Smooth muscle cell (in vitro differentiated cells): ENCODE data around the gene B2M. TPM values are rescaled to one million over a fixed set of nuclear protein-coding genes. Genes with fewer than 3 reads are reported as not detected.
"Not testable (repeated sequence)": the region's sequence is repeated elsewhere in the genome, so short reads cannot be mapped to it uniquely, and the experiment has no call there.

ENCODE experiments used
- DNase-seq: peaks from one replicate; lab custom pipeline; 2025; ENCODE audit not compliant: unreplicated experiment; lab: John Stamatoyannopoulos, UW
- H2AFZ ChIP-seq: fragments of 200-600 bp; sonication (generic); 2 replicates; pipeline ENCODE4 v1.6.0; 2016; ENCODE audit warnings: antibody characterized with exemption, low read depth, mild to moderate bottlenecking
- H3F3A ChIP-seq: fragments of 200-600 bp; sonication (generic); 2 replicates; pipeline ENCODE4 v1.6.0; 2017; ENCODE audit warnings: antibody characterized with exemption, low read depth
- H3K27ac ChIP-seq: fragments of 200-600 bp; sonication (generic); 2 replicates; pipeline ENCODE4 v1.5.1; 2016; ENCODE audit warnings: low read depth, mild to moderate bottlenecking
- H3K27me3 ChIP-seq: fragments of 200-600 bp; sonication (generic); 2 replicates; pipeline ENCODE4 v1.6.1; 2016; ENCODE audit warnings: low read depth, mild to moderate bottlenecking
- H3K36me3 ChIP-seq: fragments of 200-600 bp; sonication (generic); 2 replicates; pipeline ENCODE4 v1.5.1; 2016; ENCODE audit warnings: low read depth
- H3K4me1 ChIP-seq: fragments of 200-600 bp; sonication (generic); 2 replicates; pipeline ENCODE4 v1.5.1; 2016; ENCODE audit warnings: low read depth
- H3K4me2 ChIP-seq: fragments of 200-600 bp; sonication (generic); 2 replicates; pipeline ENCODE4 v1.6.0; 2016; ENCODE audit warnings: mild to moderate bottlenecking
- H3K4me3 ChIP-seq: fragments of 200-600 bp; sonication (generic); 2 replicates; pipeline ENCODE4 v1.5.1; 2016; ENCODE audit warnings: mild to moderate bottlenecking
- H3K79me2 ChIP-seq: fragments of 200-600 bp; sonication (generic); 2 replicates; pipeline ENCODE4 v1.6.0; 2016; ENCODE audit warnings: low read depth, mild to moderate bottlenecking
- H3K9ac ChIP-seq: fragments of 200-600 bp; sonication (generic); 2 replicates; pipeline ENCODE4 v1.6.0; 2016; ENCODE audit warnings: low read depth
- H3K9me3 ChIP-seq: fragments of 200-600 bp; sonication (generic); replicated peaks from 2 replicates; pipeline ENCODE4 v1.5.1; 2016; ENCODE audit warnings: low read depth
- H4K20me1 ChIP-seq: fragments of 200-600 bp; sonication (generic); 2 replicates; pipeline ENCODE4 v1.6.0; 2016; ENCODE audit warnings: low read depth
- WGBS: methylation state at CpG from one replicate; pipeline ENCODE4 v1.1.7; 2016; ENCODE audit warnings: low lambda C conversion rate; 5-methylcytosine and 5-hydroxymethylcytosine counted together
- polyA plus RNA-seq: library from polyadenylated mRNA; unstranded; fragments of >200 nt; fragmentation: Nextera tagmentation; extraction: Ambion mirVana; gene quantifications from 2 replicates; pipeline ENCODE4 v1.2.1, GENCODE V29; 2016
- total RNA-seq: library from RNA; depleted of rRNA; stranded (reverse); fragments of >200 nt; gene quantifications from 2 replicates; pipeline ENCODE4 v1.2.3, GENCODE V29; 2014
- TF ChIP-seq, protein P1 (sequence below): fragments of 200-600 bp; sonication (generic); IDR thresholded peaks from 2 replicates; pipeline ENCODE4 v1.5.1; 2017; ENCODE audit warnings: borderline replicate concordance, mild to moderate bottlenecking, antibody characterized with exemption; ENCODE audit not compliant: insufficient read depth, poor library complexity, severe bottlenecking

The B2M gene
- total and polyA plus RNA-seq, 2 experiments from 2014 or later, result 1,861 to 2,067 TPM

DNA sequence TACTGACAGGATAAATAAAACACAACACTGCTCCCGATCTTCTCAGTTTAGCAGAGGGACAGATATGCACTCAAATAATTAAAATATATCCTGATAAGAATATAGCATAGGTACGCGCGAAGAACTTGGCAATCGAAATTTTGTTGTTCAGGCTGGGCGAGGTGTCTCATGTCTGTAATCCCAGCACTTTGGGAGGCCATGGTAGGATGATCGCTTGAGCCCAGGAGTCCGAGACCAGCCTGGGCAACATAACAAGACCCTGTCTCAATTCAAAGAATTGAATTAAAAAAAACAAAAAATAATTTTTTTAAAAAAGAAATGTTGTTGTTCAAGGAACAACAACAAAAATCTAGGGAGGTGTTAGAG lies 7.6 kb downstream of the B2M start:
- DNase-seq, result no peak
- H3K4me1 ChIP-seq, result no peaks in the 10 kb centered on the region
- no peak overlapping the region for H3K4me2 ChIP-seq
- peaks cover 16% of the 10 kb centered on the region for H3K36me3 ChIP-seq
- H3F3A ChIP-seq, result no peaks in the 10 kb centered on the region
- 98% methylated on average over 8 of the region's 8 CpGs for WGBS
- H3K79me2 ChIP-seq, result peaks cover 11% of the 10 kb centered on the region
- H4K20me1 ChIP-seq, result peaks cover 27% of the 10 kb centered on the region
- H2AFZ ChIP-seq, result no peak overlapping the region
- H3K27ac ChIP-seq, result no peak overlapping the region
- TF ChIP-seq, protein P1, sequence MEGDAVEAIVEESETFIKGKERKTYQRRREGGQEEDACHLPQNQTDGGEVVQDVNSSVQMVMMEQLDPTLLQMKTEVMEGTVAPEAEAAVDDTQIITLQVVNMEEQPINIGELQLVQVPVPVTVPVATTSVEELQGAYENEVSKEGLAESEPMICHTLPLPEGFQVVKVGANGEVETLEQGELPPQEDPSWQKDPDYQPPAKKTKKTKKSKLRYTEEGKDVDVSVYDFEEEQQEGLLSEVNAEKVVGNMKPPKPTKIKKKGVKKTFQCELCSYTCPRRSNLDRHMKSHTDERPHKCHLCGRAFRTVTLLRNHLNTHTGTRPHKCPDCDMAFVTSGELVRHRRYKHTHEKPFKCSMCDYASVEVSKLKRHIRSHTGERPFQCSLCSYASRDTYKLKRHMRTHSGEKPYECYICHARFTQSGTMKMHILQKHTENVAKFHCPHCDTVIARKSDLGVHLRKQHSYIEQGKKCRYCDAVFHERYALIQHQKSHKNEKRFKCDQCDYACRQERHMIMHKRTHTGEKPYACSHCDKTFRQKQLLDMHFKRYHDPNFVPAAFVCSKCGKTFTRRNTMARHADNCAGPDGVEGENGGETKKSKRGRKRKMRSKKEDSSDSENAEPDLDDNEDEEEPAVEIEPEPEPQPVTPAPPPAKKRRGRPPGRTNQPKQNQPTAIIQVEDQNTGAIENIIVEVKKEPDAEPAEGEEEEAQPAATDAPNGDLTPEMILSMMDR, result no peak
- no peaks in the 10 kb centered on the region for H3K9me3 ChIP-seq
- no peaks in the 10 kb centered on the region for H3K27me3 ChIP-seq
- no peak overlapping the region for H3K9ac ChIP-seq
- H3K4me3 ChIP-seq, result no peak overlapping the region

DNA sequence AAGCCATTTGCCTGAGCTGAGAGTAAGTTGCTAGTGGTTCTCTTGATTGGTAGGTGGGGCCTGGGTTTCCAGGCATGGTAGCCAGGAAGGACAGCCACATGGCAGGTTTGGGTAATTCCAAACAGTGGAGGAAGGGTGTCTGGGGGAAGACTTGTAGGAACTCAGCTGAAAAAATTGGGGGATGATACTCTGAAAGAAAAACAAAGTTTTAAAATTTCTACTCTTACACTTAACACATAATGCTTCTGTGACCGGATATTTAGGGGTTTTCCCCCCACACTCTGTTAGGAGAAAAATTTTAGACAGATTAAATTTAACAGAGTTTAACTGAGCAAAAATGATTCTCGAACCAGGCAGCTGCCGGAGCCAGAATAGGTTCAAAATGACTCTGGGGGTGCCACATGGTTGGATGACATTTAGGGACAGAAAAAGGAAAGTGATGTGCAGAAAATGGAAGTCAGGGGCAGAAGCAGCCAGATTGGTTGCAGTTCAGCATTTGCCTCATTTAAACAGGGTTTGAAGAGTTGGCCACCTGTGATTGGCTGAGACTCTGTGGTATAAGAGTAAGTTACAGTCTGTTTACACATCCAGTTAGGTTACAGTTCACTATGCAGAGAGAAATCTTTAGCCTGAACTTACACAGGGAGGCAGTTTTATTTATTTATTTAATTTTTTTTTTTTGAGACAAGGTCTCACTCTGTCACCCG lies 8.1 kb downstream of the B2M start:
- no peak for DNase-seq
- H3K4me3 ChIP-seq, result no peak overlapping the region
- H4K20me1 ChIP-seq, result peaks cover 21% of the 10 kb centered on the region
- WGBS, result 95% methylated on average over 4 of the region's 4 CpGs
- no peaks in the 10 kb centered on the region for H3F3A ChIP-seq
- H3K9ac ChIP-seq, result no peak overlapping the region
- H3K4me2 ChIP-seq, result no peak overlapping the region
- TF ChIP-seq, protein P1, result no peak
- no peaks in the 10 kb centered on the region for H3K9me3 ChIP-seq
- H3K27me3 ChIP-seq, result no peaks in the 10 kb centered on the region
- H3K4me1 ChIP-seq, result no peaks in the 10 kb centered on the region
- peaks cover 16% of the 10 kb centered on the region for H3K36me3 ChIP-seq
- no peak overlapping the region for H2AFZ ChIP-seq
- peaks cover 6% of the 10 kb centered on the region for H3K79me2 ChIP-seq
- no peak overlapping the region for H3K27ac ChIP-seq

DNA sequence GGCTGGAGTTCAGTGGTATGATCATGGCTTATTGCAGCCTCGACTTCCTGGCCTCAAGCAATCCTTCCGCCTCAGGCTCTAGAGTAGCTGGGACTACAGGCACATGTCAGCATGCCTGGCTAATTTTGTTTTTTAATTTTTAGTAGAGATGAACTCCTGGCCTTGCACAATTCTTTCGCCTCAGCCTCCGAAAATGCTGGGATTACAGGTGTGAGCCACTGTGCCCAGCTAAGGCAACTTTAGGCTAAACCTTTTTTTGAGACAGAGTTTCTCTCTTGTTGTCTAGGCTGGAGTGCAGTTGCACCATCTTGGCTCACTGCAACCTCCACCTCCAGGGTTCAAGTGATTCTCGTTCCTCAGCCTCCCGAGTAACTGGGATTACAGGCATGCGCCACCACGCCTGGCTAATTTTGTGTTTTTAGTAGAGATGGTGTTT lies 8.7 kb downstream of the B2M start:
- H3K36me3 ChIP-seq, result peaks cover 16% of the 10 kb centered on the region
- H3K4me1 ChIP-seq, H3K4me2 ChIP-seq, H3K9ac ChIP-seq, DNase-seq, H2AFZ ChIP-seq, H3K9me3 ChIP-seq, H3K79me2 ChIP-seq, H3K4me3 ChIP-seq, H3K27me3 ChIP-seq, H3F3A ChIP-seq, H3K27ac ChIP-seq: not testable (repeated sequence)
- 95% methylated on average over 8 of the region's 8 CpGs for WGBS
- H4K20me1 ChIP-seq, result peaks cover 16% of the 10 kb centered on the region

DNA sequence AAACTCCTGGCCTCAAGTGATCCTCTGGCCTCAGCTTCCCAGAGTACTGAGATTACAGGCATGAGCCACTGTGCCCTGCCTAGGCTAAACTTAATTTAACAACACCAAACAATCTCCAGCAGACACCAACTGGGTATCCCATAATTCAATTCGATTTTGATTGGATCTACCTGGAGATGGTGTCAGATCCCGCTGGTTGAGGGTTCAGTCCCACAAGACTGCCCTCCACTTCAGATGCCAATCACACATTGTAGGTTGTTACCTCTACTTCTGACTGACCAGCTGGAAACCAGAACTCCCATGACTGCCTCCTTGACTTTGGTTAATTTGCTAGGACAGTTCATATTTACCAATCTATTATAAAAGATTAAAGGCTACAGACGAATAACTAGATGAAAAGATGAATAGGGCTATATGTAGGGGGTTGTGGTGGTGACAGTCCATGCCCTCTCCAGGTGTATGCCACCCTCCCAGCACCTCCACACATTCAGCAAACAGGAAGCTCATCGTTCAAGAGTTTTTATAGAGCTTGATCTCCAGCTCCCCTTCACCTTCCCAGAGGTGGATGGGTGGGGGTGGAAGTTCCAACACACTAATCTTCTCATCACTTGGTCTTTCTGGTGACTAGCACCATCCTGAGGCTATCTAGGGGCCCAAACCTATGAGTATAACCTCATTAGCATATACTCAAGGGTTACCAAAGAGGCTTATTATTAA lies 9.3 kb downstream of the B2M start:
- WGBS, result 94% methylated on average over 4 of the region's 4 CpGs
- DNase-seq, result no peak
- Histone ChIP-seq H3K27ac (no peak overlapping the region), H4K20me1 (peaks cover 10% of the 10 kb centered on the region), H3K4me1 (no peaks in the 10 kb centered on the region), H3K27me3 (no peaks in the 10 kb centered on the region), H3K4me2 (no peak overlapping the region), H3K4me3 (no peak overlapping the region), H2AFZ (no peak overlapping the region), H3K9ac (no peak overlapping the region), H3K36me3 (peaks cover 16% of the 10 kb centered on the region), H3F3A (no peaks in the 10 kb centered on the region), H3K9me3 (no peaks in the 10 kb centered on the region), H3K79me2 (no peaks in the 10 kb centered on the region)
- TF ChIP-seq, protein P1, result no peak
